ENCODE measurements around the gene UFD1.
"Not testable (repeated sequence)": the region's sequence is repeated elsewhere in the genome, so short reads cannot be mapped to it uniquely, and the experiment has no call there.

- not testable (repeated sequence) for TF ChIP-seq POLR2A (IDR thresholded peaks at IDR 0.05; ENCODE audit: low read length); GATA1 (IDR thresholded peaks at IDR 0.05; ENCODE audit: low read depth, low read length)
Measured at GRCh38 chr22:19436444-19437161, 42.4 kb downstream of the UFD1 start.
